NCI-H2081 (cell line): ENCODE results near the gene PDILT.
"Not testable (repeated sequence)": the region's sequence is repeated elsewhere in the genome, so short reads cannot be mapped to it uniquely, and the experiment has no call there.

Experiments used
- DNase-seq, 2 experiments: peaks; one replicate each; lab custom pipeline; 2025; lab: John Stamatoyannopoulos, UW

The PDILT gene

DNA sequence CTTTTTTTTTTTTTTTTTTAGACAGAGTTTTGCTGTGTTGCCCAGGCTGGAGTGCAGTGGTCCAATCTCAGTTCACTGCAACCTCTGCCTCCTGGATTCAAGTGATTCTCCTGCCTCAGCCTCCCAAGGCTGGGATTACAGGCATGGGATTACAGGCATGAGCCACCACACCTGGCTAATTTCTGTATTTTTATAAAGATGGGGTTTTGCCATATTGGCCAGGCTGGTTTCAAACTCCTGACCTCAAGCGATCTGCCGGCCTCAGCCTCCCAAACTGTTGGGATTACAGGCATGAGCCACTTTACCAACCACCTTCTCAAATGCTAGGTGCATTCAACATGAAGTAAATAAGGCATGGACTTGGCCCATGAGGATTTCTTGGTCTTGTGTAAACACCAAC, 83.5 kb downstream of the PDILT start:
- DNase-seq: not testable (repeated sequence)

GRCh38 chr16:20320592-20320991, 83.9 kb downstream of the PDILT start:
- DNase-seq: no peak

DNA sequence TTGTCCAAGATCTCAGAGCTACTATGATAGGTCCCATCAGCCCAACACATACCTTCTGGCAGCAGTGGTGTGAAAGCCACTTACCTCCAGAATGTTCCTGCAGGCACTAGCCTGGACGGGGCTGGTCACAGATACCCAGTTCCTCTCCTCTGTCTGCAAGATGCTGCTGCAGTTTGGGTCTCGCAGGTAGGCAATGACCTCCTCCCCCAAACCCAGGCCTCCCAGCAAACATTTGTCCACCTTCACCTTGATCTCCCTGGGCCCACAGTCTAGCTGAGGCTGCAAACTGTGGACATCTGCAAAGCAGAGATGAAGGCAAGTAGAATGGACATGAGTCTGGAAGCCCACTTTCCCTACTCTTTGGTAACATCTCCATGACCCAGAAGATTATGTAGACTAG, 84.4 kb downstream of the PDILT start:
- DNase-seq: no peak

DNA sequence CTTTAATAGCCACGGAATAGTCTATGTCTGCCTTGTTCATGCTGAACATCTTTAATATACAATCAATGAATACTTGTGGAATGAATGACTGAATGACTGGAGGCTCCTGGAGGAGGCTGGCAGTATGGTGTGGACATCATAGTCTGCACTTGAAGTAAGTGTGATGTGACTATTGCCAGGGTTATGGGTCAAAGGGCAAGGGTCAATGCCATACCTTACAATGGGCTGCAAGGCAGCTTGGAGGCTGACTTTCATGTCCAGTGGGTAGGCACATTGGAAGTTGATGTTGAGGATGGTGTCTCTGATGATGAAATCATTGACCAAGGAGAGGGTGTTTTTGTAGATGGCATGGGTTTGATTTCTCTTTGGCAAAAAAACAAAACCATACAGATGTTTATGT, 85.1 kb downstream of the PDILT start:
- no peak for DNase-seq

DNA sequence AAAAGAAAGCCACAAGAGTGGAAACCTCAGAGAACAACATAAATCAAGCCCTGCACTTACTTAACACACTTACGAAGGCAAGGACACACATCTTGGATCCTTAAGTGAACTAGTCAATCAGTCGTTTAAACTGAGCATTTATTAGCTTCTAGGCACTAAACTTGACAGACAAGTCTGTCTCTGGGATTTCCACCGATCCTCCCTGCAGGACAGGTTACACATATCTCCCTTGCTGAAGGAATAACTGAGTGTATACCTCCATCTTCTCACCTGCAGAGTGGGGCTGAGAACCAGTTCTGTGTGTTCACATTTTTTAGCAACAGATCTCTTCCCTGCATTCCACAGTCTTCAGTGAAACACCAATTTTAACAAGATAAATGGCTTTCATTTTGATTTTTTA, 86.1 kb downstream of the PDILT start:
- DNase-seq: no peak

DNA sequence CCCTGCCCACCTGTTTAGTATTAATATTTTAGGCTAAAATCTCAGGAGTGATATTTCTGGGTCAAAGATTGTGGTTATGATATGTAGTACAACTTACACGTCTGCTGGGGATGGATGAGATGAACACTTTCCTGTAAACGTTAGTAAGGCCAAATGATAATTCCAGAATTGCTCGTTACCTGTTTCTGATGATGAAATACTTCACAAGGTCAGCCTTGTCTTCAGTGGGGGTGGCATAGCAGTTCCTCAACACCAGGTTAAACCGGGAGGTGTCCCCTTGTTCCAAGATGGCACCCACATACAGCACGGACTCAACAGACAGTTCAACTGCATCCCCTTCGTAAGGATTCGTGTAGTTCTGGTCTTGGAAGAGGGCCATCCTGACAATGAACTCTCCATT, 86.5 kb downstream of the PDILT start:
- no peak for DNase-seq

DNA sequence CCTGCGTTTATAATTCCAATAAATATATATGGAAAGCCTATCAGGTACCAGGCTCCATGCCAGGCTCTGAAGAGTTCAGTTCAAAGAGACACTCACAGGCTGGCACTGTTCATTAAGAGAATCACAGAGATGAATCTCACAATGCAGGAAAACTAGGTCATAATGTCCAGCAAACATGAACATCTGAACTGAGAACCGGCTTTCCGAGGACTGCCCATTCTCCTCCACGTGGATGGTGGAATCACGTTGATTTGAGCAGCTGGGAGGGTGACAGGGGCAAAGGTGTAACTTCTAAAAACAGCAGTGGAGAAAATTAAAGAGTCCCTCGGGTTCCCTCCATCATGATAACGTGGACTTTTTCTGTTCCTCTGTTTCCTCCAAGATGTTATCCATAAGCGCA, 87.4 kb downstream of the PDILT start:
- DNase-seq: no peak

DNA sequence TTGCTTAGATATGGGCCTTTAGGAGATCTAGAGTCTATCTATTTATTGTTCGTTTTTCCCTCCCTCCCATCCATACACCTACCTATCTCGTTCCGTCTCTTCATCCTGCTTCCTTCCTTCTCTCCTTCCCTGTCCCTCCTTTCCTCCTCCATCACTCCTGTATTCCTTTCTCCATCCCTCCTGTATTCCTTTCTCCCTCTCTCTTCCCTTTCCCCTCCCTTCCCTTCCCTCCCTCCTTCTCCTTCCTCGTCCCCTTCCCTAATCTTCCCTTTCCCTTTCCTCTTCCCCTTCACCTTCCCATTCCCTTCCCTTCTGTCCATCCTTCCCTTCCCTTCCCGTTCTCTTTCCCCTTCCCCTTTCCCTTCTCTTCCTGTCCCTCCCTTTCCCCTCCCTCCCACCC, 87.8 kb downstream of the PDILT start:
- DNase-seq: no peak

DNA sequence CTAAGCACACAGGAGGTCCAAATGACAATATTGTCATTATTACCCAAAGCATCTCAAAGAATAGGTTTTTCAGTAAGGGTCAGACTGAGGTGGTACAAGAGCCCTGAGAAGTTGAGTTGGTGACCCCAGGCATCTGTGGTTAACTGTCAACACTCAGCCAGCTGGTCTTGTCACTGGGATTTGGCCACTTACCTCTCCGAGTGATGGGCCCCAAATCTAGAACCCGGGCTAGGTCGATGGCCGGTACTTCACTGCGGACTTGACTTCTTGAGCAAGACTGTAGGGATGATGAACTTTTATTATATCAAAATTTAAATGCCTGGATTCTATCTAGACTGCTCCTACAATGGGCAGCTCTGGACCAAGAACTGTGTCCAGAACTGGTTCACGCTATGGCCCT, 88.8 kb downstream of the PDILT start:
- no peak for DNase-seq

DNA sequence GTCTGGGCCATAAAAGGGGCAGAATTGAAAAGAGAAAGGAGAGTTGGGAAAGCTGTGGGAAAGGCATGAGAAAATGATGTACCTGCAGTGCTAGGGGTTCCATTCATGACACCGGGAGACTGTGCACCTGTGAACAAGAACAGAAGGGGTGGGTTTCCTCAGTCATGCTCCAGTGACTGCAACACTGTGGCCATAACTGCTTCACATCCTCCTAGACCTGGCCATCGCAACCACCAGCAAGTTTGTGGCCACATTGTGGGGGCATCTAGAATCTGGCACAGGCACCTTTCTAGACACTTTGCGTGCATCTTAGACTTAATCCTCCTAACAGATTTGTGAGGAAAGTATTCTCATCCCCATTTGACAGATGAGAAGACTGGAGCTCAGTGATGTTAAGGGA, 90.0 kb downstream of the PDILT start:
- no peak for DNase-seq

GRCh38 chr16:20313741-20314140, 90.8 kb downstream of the PDILT start:
- DNase-seq: no peak

GRCh38 chr16:20312536-20313095, 91.9 kb downstream of the PDILT start:
- not testable (repeated sequence) for DNase-seq

GRCh38 chr16:20311548-20311947, 93.0 kb downstream of the PDILT start:
- DNase-seq: no peak

- DNase-seq: no peak
These were observed 93.8 kb downstream of the PDILT start for GRCh38 chr16:20310421-20311395.

- DNase-seq: no peak
These were observed 94.8 kb downstream of the PDILT start for GRCh38 chr16:20309786-20310185.
